Coronary artery (tissue), 2 donors: ENCODE measurements around the gene SIPA1L3.
"Not testable (repeated sequence)": the region's sequence is repeated elsewhere in the genome, so short reads cannot be mapped to it uniquely, and the experiment has no call there.

Experiments used
- DNase-seq: peaks from one replicate; pipeline ENCODE4 v3.0.0-alpha.2; 2017; ENCODE audit warnings: low spot score
- H3K27ac ChIP-seq, 2 donors: fragments of 200-600 bp; sonication (generic); one replicate each; pipeline ENCODE4 v1.5.1; 2016 to 2019
- H3K4me3 ChIP-seq: fragments of 200-600 bp; sonication (generic); 2 replicates; pipeline ENCODE4 v1.5.1; 2016; ENCODE audit warnings: mild to moderate bottlenecking, moderate library complexity
- TF ChIP-seq, protein P1 (sequence below): fragments of 200-600 bp; sonication (generic); IDR thresholded peaks from one replicate; pipeline ENCODE4 v1.5.1; 2019; ENCODE audit warnings: antibody characterized with exemption

SIPA1L3 gene, protein sequence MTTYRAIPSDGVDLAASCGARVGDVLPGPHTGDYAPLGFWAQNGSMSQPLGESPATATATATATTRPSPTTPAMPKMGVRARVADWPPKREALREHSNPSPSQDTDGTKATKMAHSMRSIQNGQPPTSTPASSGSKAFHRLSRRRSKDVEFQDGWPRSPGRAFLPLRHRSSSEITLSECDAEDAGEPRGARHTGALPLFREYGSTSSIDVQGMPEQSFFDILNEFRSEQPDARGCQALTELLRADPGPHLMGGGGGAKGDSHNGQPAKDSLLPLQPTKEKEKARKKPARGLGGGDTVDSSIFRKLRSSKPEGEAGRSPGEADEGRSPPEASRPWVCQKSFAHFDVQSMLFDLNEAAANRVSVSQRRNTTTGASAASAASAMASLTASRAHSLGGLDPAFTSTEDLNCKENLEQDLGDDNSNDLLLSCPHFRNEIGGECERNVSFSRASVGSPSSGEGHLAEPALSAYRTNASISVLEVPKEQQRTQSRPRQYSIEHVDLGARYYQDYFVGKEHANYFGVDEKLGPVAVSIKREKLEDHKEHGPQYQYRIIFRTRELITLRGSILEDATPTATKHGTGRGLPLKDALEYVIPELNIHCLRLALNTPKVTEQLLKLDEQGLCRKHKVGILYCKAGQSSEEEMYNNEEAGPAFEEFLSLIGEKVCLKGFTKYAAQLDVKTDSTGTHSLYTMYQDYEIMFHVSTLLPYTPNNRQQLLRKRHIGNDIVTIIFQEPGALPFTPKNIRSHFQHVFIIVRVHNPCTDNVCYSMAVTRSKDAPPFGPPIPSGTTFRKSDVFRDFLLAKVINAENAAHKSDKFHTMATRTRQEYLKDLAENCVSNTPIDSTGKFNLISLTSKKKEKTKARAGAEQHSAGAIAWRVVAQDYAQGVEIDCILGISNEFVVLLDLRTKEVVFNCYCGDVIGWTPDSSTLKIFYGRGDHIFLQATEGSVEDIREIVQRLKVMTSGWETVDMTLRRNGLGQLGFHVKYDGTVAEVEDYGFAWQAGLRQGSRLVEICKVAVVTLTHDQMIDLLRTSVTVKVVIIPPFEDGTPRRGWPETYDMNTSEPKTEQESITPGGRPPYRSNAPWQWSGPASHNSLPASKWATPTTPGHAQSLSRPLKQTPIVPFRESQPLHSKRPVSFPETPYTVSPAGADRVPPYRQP (N-terminal part only)

DNA sequence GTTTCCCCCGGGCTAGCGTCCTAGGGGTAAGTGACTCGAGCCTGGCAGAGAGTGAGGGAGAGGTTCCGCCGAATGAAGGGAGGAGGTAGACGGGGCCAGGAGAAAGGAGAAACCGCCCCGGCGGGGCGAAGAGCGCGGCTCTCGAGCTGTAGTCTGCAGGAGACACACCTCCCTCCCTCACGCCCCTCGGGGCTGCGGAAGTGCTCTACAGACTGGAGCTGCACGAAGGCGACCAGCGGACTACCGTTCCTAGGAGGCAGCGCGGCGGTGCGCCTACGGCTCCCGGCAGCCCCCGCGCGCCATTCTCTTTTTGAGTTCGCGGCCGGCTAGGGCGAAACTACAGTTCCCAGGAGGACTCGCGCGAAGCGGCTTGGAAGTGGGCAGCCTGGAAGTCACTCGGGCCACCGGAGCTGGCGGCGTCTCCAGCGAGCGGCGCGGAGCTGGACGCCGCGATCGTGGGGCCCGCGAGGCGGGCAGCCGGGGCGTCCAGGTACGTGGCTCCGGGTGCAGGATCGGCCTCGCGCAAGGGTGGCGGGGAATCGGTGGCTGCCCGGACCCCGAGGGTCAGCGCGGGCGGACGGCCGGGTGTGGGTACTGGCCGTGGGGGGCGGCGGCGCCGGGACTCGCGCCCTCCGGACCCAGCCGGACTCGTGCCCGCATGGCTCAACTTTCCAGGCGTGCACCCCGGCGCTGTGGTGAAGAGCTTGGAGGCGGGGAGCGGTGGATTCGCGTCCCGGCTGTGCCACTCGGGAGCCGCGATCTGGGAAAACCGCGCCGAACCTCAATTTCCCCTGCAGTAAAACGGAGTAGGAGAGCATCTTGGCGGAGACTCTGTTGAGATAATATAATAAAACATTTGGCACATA, at the start of gene SIPA1L3:
TSS of gene SIPA1L3 (plus strand) at position 340 of the 866 bp plus-strand sequence. CDS start 174,358 bp downstream, outside the sequence.
- DNase-seq: peak; percentile 94
- peak within 1 kb of the TSS; percentile 98 for H3K4me3 ChIP-seq
- TF ChIP-seq, protein P1, sequence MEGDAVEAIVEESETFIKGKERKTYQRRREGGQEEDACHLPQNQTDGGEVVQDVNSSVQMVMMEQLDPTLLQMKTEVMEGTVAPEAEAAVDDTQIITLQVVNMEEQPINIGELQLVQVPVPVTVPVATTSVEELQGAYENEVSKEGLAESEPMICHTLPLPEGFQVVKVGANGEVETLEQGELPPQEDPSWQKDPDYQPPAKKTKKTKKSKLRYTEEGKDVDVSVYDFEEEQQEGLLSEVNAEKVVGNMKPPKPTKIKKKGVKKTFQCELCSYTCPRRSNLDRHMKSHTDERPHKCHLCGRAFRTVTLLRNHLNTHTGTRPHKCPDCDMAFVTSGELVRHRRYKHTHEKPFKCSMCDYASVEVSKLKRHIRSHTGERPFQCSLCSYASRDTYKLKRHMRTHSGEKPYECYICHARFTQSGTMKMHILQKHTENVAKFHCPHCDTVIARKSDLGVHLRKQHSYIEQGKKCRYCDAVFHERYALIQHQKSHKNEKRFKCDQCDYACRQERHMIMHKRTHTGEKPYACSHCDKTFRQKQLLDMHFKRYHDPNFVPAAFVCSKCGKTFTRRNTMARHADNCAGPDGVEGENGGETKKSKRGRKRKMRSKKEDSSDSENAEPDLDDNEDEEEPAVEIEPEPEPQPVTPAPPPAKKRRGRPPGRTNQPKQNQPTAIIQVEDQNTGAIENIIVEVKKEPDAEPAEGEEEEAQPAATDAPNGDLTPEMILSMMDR: no peak
- peak within 1 kb of the TSS; percentile 31 to 79 for H3K27ac ChIP-seq

DNA sequence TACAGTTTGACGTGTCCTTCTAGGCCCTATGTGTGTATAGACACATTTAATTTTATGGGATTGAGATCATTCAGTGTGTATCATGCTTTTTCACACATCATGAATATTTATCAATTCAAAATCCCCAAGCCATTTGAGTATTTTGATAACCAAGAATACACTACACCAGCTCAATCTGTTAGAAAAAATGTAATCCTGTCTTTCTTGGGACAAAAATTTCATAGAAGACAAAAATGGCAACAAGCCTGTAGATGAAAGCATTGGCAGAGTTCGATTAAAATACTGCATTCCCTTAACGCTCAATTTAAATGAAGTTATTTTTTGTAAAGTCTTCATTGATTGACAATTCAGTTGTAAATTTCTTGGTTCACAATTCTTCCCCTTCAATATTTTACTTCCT, 42.5 kb upstream of the SIPA1L3 start:
- TF ChIP-seq, protein P1: no peak
- Histone ChIP-seq H3K4me3 (no peak overlapping the region), H3K27ac (no peak overlapping the region)
- DNase-seq: no peak

DNA sequence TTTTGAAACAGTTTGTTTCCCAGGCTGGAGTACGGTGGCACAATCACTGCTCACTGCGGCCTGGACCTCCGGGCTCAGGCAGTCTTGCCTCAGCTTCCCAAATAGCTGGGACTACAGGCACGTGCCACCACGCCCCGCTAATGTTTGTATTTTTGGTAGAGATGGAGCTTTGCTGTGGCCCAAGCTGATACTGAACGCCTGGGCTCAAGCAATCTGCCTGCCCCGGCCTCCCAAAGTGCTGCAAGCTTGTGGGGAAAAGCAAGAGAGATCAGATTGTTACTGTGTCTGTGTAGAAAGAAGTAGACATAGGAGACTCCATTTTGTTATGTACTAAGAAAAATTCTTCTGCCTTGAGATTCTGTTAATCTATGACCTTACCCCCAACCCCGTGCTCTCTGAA, 41.1 kb upstream of the SIPA1L3 start:
- not testable (repeated sequence) for H3K27ac ChIP-seq, H3K4me3 ChIP-seq, DNase-seq

DNA sequence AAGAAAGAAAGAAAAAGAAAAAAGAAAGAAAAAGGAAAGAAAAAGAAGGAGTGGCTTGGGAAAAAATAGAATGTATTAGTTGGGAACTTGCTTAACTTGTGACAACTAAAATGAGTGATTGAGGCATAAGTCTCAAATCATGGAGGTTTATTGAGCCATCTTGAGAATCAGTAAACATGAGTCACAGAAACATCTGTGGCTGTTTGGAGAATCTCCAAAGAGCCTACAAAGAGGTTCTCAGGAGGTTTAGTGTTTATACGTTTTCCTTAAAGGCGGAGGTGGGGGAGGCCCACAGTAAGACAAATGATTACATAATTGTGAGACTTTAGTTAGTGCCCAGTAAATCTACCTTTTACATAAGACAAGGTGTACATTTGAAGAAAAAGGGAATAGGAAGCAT, 39.2 kb upstream of the SIPA1L3 start:
- DNase-seq: no peak
- H3K27ac ChIP-seq: no peak overlapping the region
- TF ChIP-seq, protein P1: no peak
- H3K4me3 ChIP-seq: no peak overlapping the region

DNA sequence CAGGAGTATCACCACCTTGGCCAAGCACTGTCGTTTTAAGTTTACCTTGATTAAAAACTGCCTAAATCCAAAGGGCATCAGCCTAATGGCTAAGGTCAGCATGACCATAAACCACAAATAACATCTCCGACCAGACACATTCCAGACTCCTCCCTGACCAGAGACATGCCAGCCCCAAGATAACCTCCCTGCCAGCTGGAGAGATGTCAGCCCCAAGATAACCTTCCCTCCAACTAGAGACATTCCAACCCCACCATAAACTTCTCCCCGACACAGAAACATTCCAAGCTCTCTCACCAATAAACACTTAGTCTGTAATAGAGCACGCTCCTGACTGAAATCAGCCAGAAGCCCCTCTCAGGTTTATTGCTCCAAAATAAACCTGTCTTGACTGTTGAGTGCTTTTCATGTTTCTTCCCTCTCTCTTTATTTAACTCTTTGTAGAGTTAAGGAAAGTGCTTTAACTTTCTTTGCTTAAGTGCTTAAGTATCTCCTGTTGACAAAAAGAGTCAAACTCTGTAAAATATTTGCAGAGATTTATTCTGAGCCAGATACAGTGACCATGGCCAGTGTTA, 37.2 kb upstream of the SIPA1L3 start:
- TF ChIP-seq, protein P1: no peak
- Histone ChIP-seq H3K27ac (no peak overlapping the region), H3K4me3 (no peak overlapping the region)
- no peak for DNase-seq

DNA sequence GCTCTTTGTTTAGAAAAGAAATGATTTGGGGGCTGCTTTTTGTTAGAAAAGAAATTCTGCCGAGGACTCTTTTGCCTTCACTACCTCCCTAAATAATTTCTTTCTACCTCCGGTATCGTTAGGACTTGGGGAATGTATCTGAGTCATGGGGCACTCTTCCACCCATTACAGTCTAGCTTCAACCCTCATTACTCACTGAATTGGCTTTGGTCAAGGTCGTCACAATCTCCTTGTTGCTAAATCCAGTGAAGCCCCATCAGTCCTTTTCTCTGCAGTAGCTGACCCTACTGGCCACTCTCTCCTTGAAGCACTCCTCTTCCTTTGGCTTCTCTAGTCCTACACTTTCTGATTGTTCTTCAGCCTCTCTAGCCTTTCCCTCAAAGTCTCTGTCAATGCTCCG, 34.6 kb upstream of the SIPA1L3 start:
- Histone ChIP-seq H3K4me3 (no peak overlapping the region), H3K27ac (no peak overlapping the region)
- no peak for DNase-seq
- TF ChIP-seq, protein P1: no peak
